ENCODE measurements around the gene ACOT8. TPM values are rescaled to one million over a fixed set of nuclear protein-coding genes. Genes with fewer than 3 reads are reported as not detected.
"Not testable (repeated sequence)": the region's sequence is repeated elsewhere in the genome, so short reads cannot be mapped to it uniquely, and the experiment has no call there.

Gene ACOT8
- total RNA-seq = 10 to 100 TPM; 32.3 to 66.2 (median 41.4) TPM

- DNase-seq = peak; percentile 98 to 99
- peak within 1 kb of the TSS; percentile 83 to 88 (median 86) for H3K4me3 ChIP-seq
- peaks cover 38 to 39% of the 10 kb centered on the region in 2 donors for H3K4me1 ChIP-seq
- H3K9me3 ChIP-seq = no peaks in the 10 kb centered on the region
- ATAC-seq = peak; percentile 99 to 100
- peak within 1 kb of the TSS; percentile 82 to 93 (median 87) for H3K27ac ChIP-seq
- intact Hi-C loops (cut with DNase I; ENCODE audit: low total_unique reads) = loop anchor here (1.0 to 2.0 kb wide), 3 partner anchors 22 to 58 kb away; partner anchors contain the start of gene ZSWIM1
- in situ Hi-C loops (cut with MboI; ENCODE audit: low sequenced_read_pairs in 4 of 4) = no loop called here
- no peaks in the 10 kb centered on the region for H3K27me3 ChIP-seq
- peaks cover 0 to 10% of the 10 kb centered on the region in 2 donors for H3K36me3 ChIP-seq
- TF ChIP-seq CTCF (IDR thresholded peaks at IDR 0.05 in 4 of 5, conservative IDR thresholded peaks at IDR 0.05 in 1 of 5) (no peak), POLR2A (IDR thresholded peaks at IDR 0.05) (peak; percentile 69 to 76)
These were observed at the start of gene ACOT8, which contains the start of gene ZSWIM3 for GRCh38 chr20:45857114-45857881. TSS of gene ACOT8 (minus strand) at chr20:45857392. CDS start at chr20:45857315, 77 bp downstream. TSS of gene ZSWIM3 (plus strand) at chr20:45857614. CDS start at chr20:45857826, 212 bp downstream.

DNA sequence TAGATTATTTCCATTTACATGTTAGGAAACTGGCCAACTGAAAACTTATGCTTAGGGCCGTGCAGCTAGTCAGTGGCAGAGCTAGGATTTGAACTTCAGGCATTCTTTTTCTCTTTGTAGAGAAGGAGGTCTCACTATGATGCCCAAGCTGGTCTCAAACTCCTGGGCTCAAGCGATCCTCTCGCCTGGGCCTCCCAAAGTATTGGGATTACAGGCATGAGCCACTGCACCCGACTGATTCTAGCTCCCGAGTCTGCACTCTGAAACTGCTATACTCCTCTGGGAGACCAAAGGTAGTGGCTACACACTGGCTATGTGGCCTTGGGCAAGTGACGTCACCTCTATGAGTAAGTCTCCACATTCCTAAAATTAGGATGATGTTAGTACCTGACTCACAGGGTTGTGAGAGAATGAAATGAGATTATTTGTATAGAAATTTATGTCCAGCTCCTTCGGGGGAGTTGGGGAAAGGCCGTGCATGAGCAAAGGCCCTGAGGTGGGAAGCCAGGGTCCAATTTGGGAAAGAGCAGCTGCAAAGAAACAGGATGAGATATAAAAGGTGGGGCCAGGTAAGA lies 48.4 kb upstream of the ACOT8 start:
- Histone ChIP-seq H3K9me3 (no peaks in the 10 kb centered on the region), H3K4me1 (no peaks in the 10 kb centered on the region), H3K36me3 (no peaks in the 10 kb centered on the region), H3K4me3 (no peak overlapping the region), H3K27me3 (no peaks in the 10 kb centered on the region), H3K27ac (no peak overlapping the region)
- DNase-seq (no peak), ATAC-seq (no peak)
- intact Hi-C loops (cut with DNase I; ENCODE audit: low total_unique reads) = no loop called here
- in situ Hi-C loops (cut with MboI; ENCODE audit: low sequenced_read_pairs in 4 of 4) = no loop called here
- TF ChIP-seq POLR2A (IDR thresholded peaks at IDR 0.05) = no peak
- no peak for TF ChIP-seq CTCF (IDR thresholded peaks at IDR 0.05 in 4 of 5, conservative IDR thresholded peaks at IDR 0.05 in 1 of 5)

DNA sequence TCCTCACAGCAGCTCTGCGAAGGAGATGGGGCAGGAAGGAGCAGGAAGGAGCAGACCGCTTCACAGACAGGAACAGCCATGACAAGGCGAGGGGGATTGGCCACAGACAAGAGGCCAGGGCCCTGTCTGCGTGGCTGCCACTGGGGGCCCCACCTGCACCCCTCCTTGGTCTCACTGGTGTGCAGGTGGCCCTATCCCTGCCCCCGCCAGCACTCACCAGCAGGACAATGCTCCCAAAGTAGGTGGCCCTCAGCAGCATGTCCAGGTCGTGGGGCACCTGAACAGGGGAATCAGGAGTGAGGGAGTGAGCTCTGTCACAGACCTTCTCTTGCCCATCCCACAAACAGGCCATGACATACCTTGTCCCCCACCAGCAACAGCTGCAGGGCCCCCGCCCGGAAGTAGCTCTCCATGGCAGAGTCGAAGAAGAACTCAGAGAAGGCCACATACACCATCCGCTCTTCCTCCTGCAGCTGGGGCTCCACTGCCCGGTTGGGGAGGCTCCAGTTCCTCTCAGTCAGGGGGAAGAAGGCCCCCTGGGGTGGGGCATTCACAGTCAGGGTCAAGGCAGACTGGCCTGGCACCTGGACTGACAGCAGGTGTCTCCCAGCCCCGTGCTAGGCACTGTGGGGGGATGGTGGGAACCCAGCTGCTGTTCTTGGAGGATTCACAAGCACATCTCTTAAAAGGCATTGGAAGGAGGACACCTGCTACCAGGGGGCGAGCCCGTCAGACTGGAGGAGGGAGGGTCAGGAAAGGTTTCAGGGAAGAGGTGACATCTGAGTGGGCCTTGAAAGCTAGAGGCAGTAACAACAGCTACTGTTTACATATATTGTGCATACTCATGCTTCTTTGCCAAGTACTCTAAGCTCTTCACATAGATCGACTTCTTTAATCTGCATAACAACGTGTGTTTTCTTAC lies 47.7 kb upstream of the ACOT8 start:
- H3K4me1 ChIP-seq = no peaks in the 10 kb centered on the region
- ATAC-seq (no peak), DNase-seq (no peak)
- H3K36me3 ChIP-seq = peaks cover 0 to under 1% of the 10 kb centered on the region in 2 donors
- H3K27me3 ChIP-seq = no peaks in the 10 kb centered on the region
- H3K4me3 ChIP-seq = no peak overlapping the region
- no peaks in the 10 kb centered on the region for H3K9me3 ChIP-seq
- no peak for TF ChIP-seq CTCF (IDR thresholded peaks at IDR 0.05 in 4 of 5, conservative IDR thresholded peaks at IDR 0.05 in 1 of 5)
- no peak for TF ChIP-seq POLR2A (IDR thresholded peaks at IDR 0.05)
- in situ Hi-C loops (cut with MboI; ENCODE audit: low sequenced_read_pairs in 4 of 4) = no loop called here
- intact Hi-C loops (cut with DNase I; ENCODE audit: low total_unique reads) = no loop called here
- H3K27ac ChIP-seq = no peak overlapping the region

DNA sequence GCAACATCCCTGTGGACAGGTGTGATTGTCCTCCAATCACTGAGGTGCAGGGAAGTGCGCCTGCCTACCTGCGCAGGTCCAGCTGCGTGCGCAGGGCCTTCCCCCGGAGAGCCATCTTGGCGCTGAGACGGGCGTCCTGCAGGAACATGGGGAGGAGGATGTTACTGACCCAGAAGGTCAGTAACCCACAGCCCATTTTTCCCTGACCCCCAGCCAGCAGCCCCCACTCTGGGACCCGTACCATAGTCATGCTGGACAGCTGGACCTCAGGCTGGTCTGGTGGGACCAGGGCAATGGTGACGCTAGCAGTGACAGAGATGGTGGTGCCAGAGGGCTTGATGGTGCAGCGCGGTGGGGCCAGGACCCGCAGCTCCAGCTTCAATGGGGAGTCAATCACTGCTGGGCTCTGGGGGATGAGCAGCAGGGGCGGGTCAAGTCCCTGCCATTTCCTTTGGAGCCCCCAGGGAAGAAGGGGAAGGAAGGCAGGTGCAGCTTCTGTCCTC lies 45.1 kb upstream of the ACOT8 start:
- Histone ChIP-seq H3K27ac (no peak overlapping the region), H3K9me3 (no peaks in the 10 kb centered on the region), H3K4me3 (no peak overlapping the region), H3K27me3 (no peaks in the 10 kb centered on the region), H3K36me3 (peaks cover 0 to 26% of the 10 kb centered on the region in 2 donors), H3K4me1 (no peaks in the 10 kb centered on the region)
- in situ Hi-C loops (cut with MboI; ENCODE audit: low sequenced_read_pairs in 4 of 4) = no loop called here
- DNase-seq (no peak), ATAC-seq (no peak)
- intact Hi-C loops (cut with DNase I; ENCODE audit: low total_unique reads) = no loop called here
- TF ChIP-seq POLR2A (IDR thresholded peaks at IDR 0.05) (no peak), CTCF (IDR thresholded peaks at IDR 0.05 in 4 of 5, conservative IDR thresholded peaks at IDR 0.05 in 1 of 5) (no peak)

- intact Hi-C loops (cut with DNase I; ENCODE audit: low total_unique reads); DNase-seq; ATAC-seq; H3K9me3 ChIP-seq; in situ Hi-C loops (cut with MboI; ENCODE audit: low sequenced_read_pairs in 4 of 4); H3K4me1 ChIP-seq; H3K27ac ChIP-seq; H3K4me3 ChIP-seq; H3K27me3 ChIP-seq: not testable (repeated sequence)
- peaks cover 0 to 35% of the 10 kb centered on the region in 2 donors for H3K36me3 ChIP-seq
These were observed 44.1 kb upstream of the ACOT8 start for GRCh38 chr20:45901332-45901731.
